ENCODE results near the gene SLAMF6.
A peak's percentile ranks its signal among the peaks of the same experiment; 100 is the strongest.

Gene SLAMF6

DNA sequence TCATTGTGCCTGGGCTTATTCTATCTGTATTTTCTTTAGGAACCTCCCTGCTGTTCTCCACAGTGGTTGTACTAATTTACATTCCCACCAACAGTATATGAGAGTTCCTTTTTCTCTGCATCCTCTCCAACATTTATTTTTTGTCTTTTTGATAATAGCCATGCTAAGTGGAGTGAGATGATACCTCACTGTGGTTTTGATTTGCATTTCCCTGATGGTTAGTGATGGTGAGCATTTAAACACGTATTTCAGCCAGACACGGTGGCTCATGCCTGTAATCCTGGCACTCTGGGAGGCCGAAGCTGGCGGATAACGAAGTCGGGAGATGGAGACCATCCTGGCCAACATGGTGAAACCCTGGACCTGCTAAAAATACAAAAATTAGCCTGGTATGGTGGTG lies 57.9 kb downstream of the SLAMF6 start:
- no peak for ATAC-seq

DNA sequence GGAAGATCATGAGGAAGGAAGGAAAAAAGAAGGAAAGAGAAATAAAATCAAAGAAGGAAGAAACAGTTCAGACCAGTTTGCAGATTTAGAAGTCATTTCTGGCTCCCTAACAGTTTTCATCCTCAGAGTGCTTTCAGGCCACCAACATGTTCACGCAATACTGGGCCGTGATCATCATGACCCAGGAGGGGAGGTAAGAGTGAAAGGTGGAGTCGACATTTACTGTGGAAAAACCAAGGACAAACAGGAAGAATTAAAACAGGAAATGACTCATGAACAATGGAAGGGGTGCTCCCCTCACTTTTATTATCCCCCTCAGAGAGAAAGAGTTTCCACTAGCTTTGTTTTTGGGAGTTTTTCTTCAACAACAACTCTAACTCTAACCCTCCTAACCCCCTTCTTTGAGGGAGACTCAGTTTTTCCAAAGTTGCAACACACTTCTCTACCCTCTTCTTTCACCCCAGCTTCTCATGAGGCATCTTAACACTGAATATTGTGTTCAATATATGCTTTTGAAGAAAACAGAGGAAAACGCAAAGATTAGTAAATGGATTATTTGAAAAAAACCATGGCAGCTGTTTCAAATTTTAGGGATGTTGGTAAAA lies 62.3 kb downstream of the SLAMF6 start:
- ATAC-seq, result peak; percentile 32 to 46

DNA sequence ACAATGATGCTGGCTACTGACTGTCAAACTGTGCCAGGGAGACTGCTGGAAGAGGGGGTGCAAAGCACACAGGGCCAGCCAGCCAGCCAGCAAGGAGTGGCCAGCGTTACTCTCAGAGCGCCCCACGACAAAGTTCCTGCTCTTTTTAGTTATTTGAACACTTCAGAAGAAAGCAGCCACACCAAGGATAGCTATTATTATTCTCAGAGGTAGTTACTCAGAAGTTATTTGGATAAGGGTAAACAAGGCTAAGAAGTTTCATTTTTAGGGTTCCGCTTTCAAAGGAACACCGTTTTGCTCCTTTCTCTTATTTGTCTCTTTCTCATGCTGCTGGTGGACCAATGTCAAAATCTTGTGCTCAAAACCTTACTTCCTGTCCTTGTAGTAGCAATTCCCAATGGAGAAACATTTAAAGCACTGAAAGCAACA lies 62.8 kb downstream of the SLAMF6 start:
- ATAC-seq, result peak in 1 of 2 donors; percentile 18

GRCh38 chr1:160459687-160460086 lies 63.4 kb downstream of the SLAMF6 start:
- peak; percentile 48 to 71 for ATAC-seq

DNA sequence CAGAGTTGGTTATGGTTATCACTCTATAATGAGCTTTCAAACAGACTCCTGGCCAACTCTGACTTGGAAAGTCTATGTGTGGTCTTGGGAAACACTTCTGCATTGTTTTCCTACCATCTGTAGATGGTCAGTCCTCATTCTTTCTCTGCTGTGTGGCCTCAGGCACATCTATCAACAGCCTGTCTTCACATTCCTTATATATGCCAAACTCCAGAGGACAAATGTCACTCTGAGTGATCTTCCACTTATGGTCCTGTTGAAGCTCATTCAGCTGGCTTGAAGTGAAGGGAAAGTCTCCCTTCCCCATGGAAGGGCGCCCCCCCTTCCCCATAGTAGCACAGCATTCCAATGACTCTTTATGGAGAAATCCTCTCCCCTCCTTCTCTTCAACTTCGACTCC lies 64.0 kb downstream of the SLAMF6 start:
- ATAC-seq, result no peak

DNA sequence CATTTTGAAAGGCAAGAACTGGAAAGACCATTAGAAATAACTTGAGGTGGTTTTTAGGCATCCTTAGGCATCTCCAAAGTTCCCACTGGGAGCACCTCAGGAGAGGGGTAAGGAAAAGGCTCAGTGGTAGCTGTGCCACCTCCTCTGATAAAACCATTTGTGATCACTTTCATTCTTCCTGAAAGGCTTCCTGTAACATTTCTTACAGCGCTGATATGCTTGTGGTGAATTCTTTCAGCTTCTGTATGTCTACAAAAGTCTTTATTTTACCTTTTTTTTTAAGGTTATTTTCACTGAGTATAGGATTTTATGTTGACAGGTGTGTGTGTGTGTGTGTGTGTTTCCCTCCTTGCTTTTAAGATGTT lies 67.9 kb downstream of the SLAMF6 start:
- ATAC-seq, result no peak

GRCh38 chr1:160454371-160455152 lies 68.5 kb downstream of the SLAMF6 start:
- ATAC-seq, result peak; percentile 78 to 82

DNA sequence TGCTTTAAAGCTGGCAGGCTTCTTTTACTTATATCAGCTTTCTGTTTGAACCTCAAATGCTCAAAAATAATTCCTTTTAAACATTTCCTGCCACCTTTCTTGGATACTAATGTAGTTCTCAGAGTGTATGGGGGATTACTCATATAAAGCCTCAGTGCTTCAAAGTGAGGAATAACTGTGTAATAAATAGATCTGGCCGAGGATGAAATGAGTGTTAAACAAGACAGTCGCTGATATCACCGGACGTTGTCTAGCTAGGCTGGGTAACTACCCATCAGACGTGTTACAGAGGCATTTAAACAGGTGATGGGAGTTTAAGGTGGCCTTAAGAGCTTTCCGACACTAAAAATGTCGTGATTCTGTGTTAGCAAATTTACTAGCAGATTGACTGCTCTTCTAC lies 69.6 kb downstream of the SLAMF6 start:
- ATAC-seq, result peak; percentile 66 to 71

GRCh38 chr1:160451859-160452232 lies 71.2 kb downstream of the SLAMF6 start:
- no peak for ATAC-seq

- peak in 1 of 2 donors; percentile 26 for ATAC-seq
These were observed 71.8 kb downstream of the SLAMF6 start for GRCh38 chr1:160451119-160451858.

DNA sequence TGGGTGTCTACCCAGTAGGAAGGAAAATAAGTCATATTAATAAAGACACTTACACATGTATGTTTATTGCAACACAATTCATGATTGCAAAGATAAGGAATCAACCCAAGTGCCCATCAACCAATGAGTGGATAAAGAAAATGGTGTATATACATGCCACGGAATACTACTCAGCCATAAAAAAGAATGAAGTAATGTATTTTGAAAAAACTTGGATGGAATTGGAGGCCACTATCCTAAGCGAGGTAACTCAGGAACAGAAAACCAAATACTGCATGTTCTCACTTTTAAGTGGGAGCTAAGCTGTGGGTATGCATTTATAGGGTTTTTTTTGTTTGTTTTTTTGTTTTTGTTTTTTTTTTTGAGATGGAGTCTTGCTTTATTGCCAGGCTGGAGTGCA lies 73.6 kb downstream of the SLAMF6 start:
- no peak for ATAC-seq

GRCh38 chr1:160446945-160447600 lies 76.0 kb downstream of the SLAMF6 start:
- no peak for ATAC-seq

GRCh38 chr1:160439718-160440117 lies 83.3 kb downstream of the SLAMF6 start:
- no peak for ATAC-seq

GRCh38 chr1:160438935-160439334 lies 84.1 kb downstream of the SLAMF6 start:
- ATAC-seq, result no peak

GRCh38 chr1:160438317-160438918 lies 84.6 kb downstream of the SLAMF6 start:
- ATAC-seq, result no peak

DNA sequence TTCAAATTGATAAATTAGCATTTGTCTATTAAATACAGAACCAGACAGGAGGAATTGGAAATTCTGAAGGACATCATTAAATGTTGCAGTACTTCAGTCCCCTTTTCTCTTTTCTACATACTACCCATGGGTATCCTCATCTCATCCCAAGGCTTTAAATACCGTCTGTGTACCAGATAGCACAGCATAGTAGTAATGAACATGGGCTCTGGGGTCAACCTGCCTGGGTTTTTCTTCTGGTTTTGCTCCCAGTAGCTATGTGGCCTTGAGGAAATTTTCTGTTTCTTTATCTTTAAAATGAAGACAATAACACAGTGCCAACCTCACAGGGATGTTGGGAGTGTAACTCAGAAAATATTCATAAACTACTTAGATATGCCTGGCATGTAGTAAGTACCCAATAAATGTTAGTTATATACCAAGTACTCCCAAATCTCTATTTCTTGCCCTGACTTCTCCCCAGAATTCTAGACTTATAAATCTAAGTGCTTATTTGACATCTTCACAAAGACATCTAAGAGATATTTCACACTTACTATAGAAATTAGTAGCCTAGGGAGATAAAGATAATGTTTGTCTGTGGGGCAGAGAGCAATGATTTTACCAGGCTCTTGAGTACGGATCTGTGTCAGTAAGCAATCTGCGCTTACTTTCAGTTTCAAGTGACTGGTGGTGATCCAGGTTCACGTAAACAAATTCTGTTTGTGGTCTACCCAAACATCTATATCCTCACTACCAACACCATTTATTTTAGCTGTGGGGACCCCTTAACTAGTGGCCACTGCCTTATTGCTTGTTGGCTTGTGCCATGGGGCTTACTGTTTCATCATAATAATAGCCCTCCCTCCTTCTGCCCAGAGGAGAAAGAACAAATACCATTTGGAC lies 85.4 kb downstream of the SLAMF6 start:
- ATAC-seq, result peak; percentile 86 to 95

GRCh38 chr1:160436966-160437365 lies 86.1 kb downstream of the SLAMF6 start:
- ATAC-seq, result no peak
